Suprapubic skin (tissue), 4 donors: Measurements from ENCODE around the gene TRIP13.
"Not testable (repeated sequence)": the region's sequence is repeated elsewhere in the genome, so short reads cannot be mapped to it uniquely, and the experiment has no call there.

Source experiments
- POLR2A ChIP-seq, 2 donors: fragments of 450-650 bp; IDR thresholded peaks; one replicate each; pipeline ENCODE4 v1.6.1; 2017; ENCODE audit warnings: antibody characterized with exemption in 2 of 2, mild to moderate bottlenecking in 2 of 2, moderate library complexity in 2 of 2
- POLR2AphosphoS5 ChIP-seq, 3 donors: sonication (generic); formaldehyde crosslinking; IDR thresholded peaks; one replicate each; pipeline ENCODE4 v1.6.1; 2017; ENCODE audit warnings: antibody characterized with exemption in 3 of 3
- TF ChIP-seq, protein P1 (sequence below), 2 donors: fragments of 200-600 bp in 1 of 2; fragments of 450-650 bp in 1 of 2; sonication (generic) in 1 of 2; IDR thresholded peaks; one replicate each; pipeline ENCODE4 v1.5.1; 2016 to 2019; ENCODE audit warnings: antibody characterized with exemption in 2 of 2, mild to moderate bottlenecking in 1 of 2, moderate library complexity in 1 of 2

DNA sequence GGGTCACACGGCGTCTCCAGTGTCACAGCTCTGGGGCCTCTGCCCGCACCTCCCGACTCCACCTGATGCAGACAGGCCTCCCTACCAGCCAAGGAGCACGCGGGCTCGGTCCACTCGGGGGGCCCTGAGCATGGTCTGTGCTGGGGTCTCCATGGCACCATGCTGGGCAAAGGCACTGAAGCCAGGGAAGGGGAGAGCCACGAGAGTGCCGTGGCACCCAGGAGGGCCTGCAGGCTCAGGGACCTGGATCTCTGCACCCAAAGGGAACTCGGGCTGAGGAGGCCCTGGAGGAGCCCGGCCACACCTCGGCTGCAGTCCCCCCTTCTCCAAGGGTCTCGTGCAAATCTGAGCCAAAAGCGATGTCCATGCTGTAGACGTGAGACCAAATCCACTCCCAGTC is 48.3 kb upstream of the TRIP13 start:
- not testable (repeated sequence) for TF ChIP-seq POLR2AphosphoS5, POLR2A (IDR thresholded peaks at IDR 0.05)
- TF ChIP-seq, protein P1, sequence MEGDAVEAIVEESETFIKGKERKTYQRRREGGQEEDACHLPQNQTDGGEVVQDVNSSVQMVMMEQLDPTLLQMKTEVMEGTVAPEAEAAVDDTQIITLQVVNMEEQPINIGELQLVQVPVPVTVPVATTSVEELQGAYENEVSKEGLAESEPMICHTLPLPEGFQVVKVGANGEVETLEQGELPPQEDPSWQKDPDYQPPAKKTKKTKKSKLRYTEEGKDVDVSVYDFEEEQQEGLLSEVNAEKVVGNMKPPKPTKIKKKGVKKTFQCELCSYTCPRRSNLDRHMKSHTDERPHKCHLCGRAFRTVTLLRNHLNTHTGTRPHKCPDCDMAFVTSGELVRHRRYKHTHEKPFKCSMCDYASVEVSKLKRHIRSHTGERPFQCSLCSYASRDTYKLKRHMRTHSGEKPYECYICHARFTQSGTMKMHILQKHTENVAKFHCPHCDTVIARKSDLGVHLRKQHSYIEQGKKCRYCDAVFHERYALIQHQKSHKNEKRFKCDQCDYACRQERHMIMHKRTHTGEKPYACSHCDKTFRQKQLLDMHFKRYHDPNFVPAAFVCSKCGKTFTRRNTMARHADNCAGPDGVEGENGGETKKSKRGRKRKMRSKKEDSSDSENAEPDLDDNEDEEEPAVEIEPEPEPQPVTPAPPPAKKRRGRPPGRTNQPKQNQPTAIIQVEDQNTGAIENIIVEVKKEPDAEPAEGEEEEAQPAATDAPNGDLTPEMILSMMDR (IDR thresholded peaks at IDR 0.05): not testable (repeated sequence)
